CD14-positive monocyte (primary cell): ENCODE results near the gene NMNAT3. TPM values are rescaled to one million over a fixed set of nuclear protein-coding genes. Genes with fewer than 3 reads are reported as not detected.

ENCODE experiments used
- DNase-seq, 3 donors: peaks; one replicate each; pipeline ENCODE4 v3.0.0-alpha.2; 2011 to 2022
- H2AFZ ChIP-seq: 2 replicates; pipeline ENCODE4 v1.6.0; 2012; ENCODE audit warnings: mild to moderate bottlenecking, low read depth, low read length, inconsistent platforms; ENCODE audit not compliant: insufficient read depth, poor library complexity, severe bottlenecking
- H3K27ac ChIP-seq, 2 donors: 1 replicate in 1 of 2; 2 replicates in 1 of 2; pipeline ENCODE4 v1.5.1; 2012 to 2013; ENCODE audit warnings: low read length in 2 of 2, control low read depth in 1 of 2, inconsistent platforms in 1 of 2, low read depth in 1 of 2, mild to moderate bottlenecking in 1 of 2
- H3K27me3 ChIP-seq, 2 donors: one replicate each; pipeline versions ENCODE4 v1.6.0 to v1.6.1; 2011 to 2013; ENCODE audit warnings: low read length in 2 of 2; ENCODE audit not compliant: control insufficient read depth in 2 of 2, insufficient read depth in 2 of 2
- H3K36me3 ChIP-seq, 2 donors: replicated peaks in 1 of 2; 1 replicate in 1 of 2; 2 replicates in 1 of 2; pipeline versions ENCODE4 v1.5.1 to v1.6.1; 2012 to 2013; ENCODE audit warnings: low read length in 2 of 2, control low read depth in 1 of 2, inconsistent platforms in 1 of 2, mild to moderate bottlenecking in 1 of 2; ENCODE audit not compliant: insufficient read depth in 2 of 2, control insufficient read depth in 1 of 2
- H3K4me1 ChIP-seq, 2 donors: 1 replicate in 1 of 2; 2 replicates in 1 of 2; pipeline versions ENCODE4 v1.5.1 to v1.6.1; 2012 to 2013; ENCODE audit warnings: low read length in 2 of 2, control low read depth in 1 of 2, inconsistent platforms in 1 of 2, mild to moderate bottlenecking in 1 of 2, moderate library complexity in 1 of 2; ENCODE audit not compliant: insufficient read depth in 2 of 2, control insufficient read depth in 1 of 2
- H3K4me2 ChIP-seq: replicated peaks from 2 replicates; pipeline ENCODE3; 2012; ENCODE audit warnings: low read length, moderate library complexity, mild to moderate bottlenecking; ENCODE audit not compliant: poor library complexity, severe bottlenecking; ENCODE audit errors: extremely low read depth
- H3K4me3 ChIP-seq, 3 experiments: fragments of 200-600 bp in 1 of 3; sonication (generic) in 1 of 3; replicated peaks in 1 of 3; 1 replicate in 2 of 3; 2 replicates in 1 of 3; pipeline ENCODE4 v1.5.1; 2011 to 2013; ENCODE audit warnings: low read length in 3 of 3, mild to moderate bottlenecking in 3 of 3, control low read depth in 2 of 3, low read depth in 2 of 3, inconsistent platforms in 1 of 3, moderate library complexity in 1 of 3
- H3K79me2 ChIP-seq: 2 replicates; pipeline ENCODE4 v1.6.0; 2012; ENCODE audit warnings: mild to moderate bottlenecking, control low read depth, inconsistent platforms, low read length, moderate library complexity; ENCODE audit not compliant: insufficient read depth
- H3K9ac ChIP-seq: 2 replicates; pipeline ENCODE4 v1.6.0; 2017; ENCODE audit warnings: low read length, mild to moderate bottlenecking; ENCODE audit not compliant: insufficient read depth, poor library complexity, severe bottlenecking
- H3K9me3 ChIP-seq, 2 donors: replicated peaks in 1 of 2; 1 replicate in 1 of 2; 2 replicates in 1 of 2; pipeline versions ENCODE4 v1.5.1 to v1.6.1; 2012 to 2013; ENCODE audit warnings: low read length in 2 of 2, control low read depth in 1 of 2; ENCODE audit not compliant: control insufficient read depth in 1 of 2, insufficient read depth in 1 of 2
- H4K20me1 ChIP-seq: 2 replicates; pipeline ENCODE4 v1.6.0; 2012; ENCODE audit warnings: mild to moderate bottlenecking, low read length, control low read depth, moderate library complexity; ENCODE audit not compliant: insufficient read depth
- H3K27ac Mint-ChIP-seq, 7 donors: one replicate each; pipeline ENCODE4 v1.8.0; 2020; ENCODE audit warnings: mild to moderate bottlenecking in 7 of 7, mixed read lengths in 7 of 7, moderate library complexity in 6 of 7, inconsistent platforms in 2 of 7
- H3K27me3 Mint-ChIP-seq, 3 donors: one replicate each; pipeline ENCODE4 v1.8.0; 2021 to 2022; ENCODE audit warnings: low read depth in 3 of 3, mild to moderate bottlenecking in 3 of 3, mixed read lengths in 3 of 3, moderate library complexity in 3 of 3, inconsistent platforms in 1 of 3
- H3K36me3 Mint-ChIP-seq, 2 donors: one replicate each; pipeline ENCODE4 v1.8.0; 2020; ENCODE audit warnings: mixed read lengths in 2 of 2, inconsistent platforms in 1 of 2, mild to moderate bottlenecking in 1 of 2
- H3K4me1 Mint-ChIP-seq: one replicate; pipeline ENCODE4 v1.8.0; 2020; ENCODE audit warnings: mild to moderate bottlenecking, mixed read lengths
- H3K4me3 Mint-ChIP-seq, 2 donors: one replicate each; pipeline ENCODE4 v1.8.0; 2020; ENCODE audit warnings: mild to moderate bottlenecking in 2 of 2, mixed read lengths in 2 of 2, moderate library complexity in 1 of 2
- H3K9me3 Mint-ChIP-seq, 7 donors: one replicate each; pipeline ENCODE4 v1.8.0; 2020 to 2022; ENCODE audit warnings: mixed read lengths in 7 of 7, mild to moderate bottlenecking in 6 of 7, moderate library complexity in 6 of 7, inconsistent platforms in 2 of 7
- CTCF ChIP-seq: fragments of 200-600 bp; IDR thresholded peaks from one replicate; pipeline ENCODE4 v1.8.0; 2022; ENCODE audit warnings: antibody characterized with exemption, mild to moderate bottlenecking
- WGBS: methylation state at CpG from one replicate; pipeline ENCODE4 v1.1.5; 2013; ENCODE audit warnings: missing lambda C conversion rate; ENCODE audit not compliant: insufficient coverage; 5-methylcytosine and 5-hydroxymethylcytosine counted together
- intact Hi-C, 2 donors: fragments of 100-400 bp; cut with micrococcal nuclease; formaldehyde crosslinking; loops; one replicate each; pipeline versions ENCODE4 v1.15.0 to v1.15.1; 2023
- polyA plus RNA-seq, 3 donors: library from polyadenylated mRNA; depleted of rRNA in 1 of 3; unstranded in 2 of 3; stranded (reverse) in 1 of 3; fragments of 300-500 nt in 2 of 3; fragments of >200 nt in 1 of 3; fragmentation: Illumina TruSeq in 2 of 3; gene quantifications; 1 replicate in 2 of 3; 2 replicates in 1 of 3; pipeline ENCODE4 v1.2.3, GENCODE V29; 2012 to 2021

The NMNAT3 gene
- polyA plus RNA-seq, 3 donors = 1.4 to 5.7 (median 2.9) TPM

GRCh38 chr3:139670196-139670595 lies 7.6 kb downstream of the NMNAT3 start:
- H2AFZ ChIP-seq = no peak overlapping the region
- H4K20me1 ChIP-seq = no peaks in the 10 kb centered on the region
- TF ChIP-seq CTCF = no peak
- H3K9me3 ChIP-seq = no peaks in the 10 kb centered on the region
- H3K4me3 ChIP-seq = no peak overlapping the region
- Mint-ChIP-seq H3K27me3 (peaks cover 0 to 3% (median 1%) of the 10 kb centered on the region in 3 donors), H3K36me3 (peaks cover 0 to 4% of the 10 kb centered on the region in 2 donors), H3K4me1 (peaks cover 4% of the 10 kb centered on the region), H3K9me3 (peaks cover 0 to 2% (median 0%) of the 10 kb centered on the region in 7 donors), H3K27ac (no peak overlapping the region), H3K4me3 (no peak overlapping the region)
- H3K79me2 ChIP-seq = no peaks in the 10 kb centered on the region
- 100% methylated on average over 3 of the region's 4 CpGs for WGBS
- H3K4me1 ChIP-seq = no peaks in the 10 kb centered on the region
- H3K27me3 ChIP-seq = no peaks in the 10 kb centered on the region
- DNase-seq = no peak
- H3K9ac ChIP-seq = no peak overlapping the region
- intact Hi-C loops = no loop called here
- no peaks in the 10 kb centered on the region for H3K36me3 ChIP-seq
- no peak overlapping the region for H3K27ac ChIP-seq
- H3K4me2 ChIP-seq = no peak overlapping the region

- Histone ChIP-seq H2AFZ (no peak overlapping the region), H3K27me3 (no peaks in the 10 kb centered on the region), H3K4me2 (no peak overlapping the region), H3K4me1 (no peaks in the 10 kb centered on the region), H3K36me3 (no peaks in the 10 kb centered on the region), H4K20me1 (no peaks in the 10 kb centered on the region), H3K27ac (no peak overlapping the region), H3K79me2 (no peaks in the 10 kb centered on the region), H3K9me3 (no peaks in the 10 kb centered on the region), H3K4me3 (no peak overlapping the region), H3K9ac (no peak overlapping the region)
- peaks cover 9% of the 10 kb centered on the region for H3K4me1 Mint-ChIP-seq
- DNase-seq = no peak
- no peak for TF ChIP-seq CTCF
- H3K9me3 Mint-ChIP-seq = peaks cover 0 to 2% (median 0%) of the 10 kb centered on the region in 7 donors
- H3K27ac Mint-ChIP-seq = no peak overlapping the region
- intact Hi-C loops = no loop called here
- no peak overlapping the region for H3K4me3 Mint-ChIP-seq
- peaks cover 0 to 4% of the 10 kb centered on the region in 2 donors for H3K36me3 Mint-ChIP-seq
- H3K27me3 Mint-ChIP-seq = peaks cover 0 to 1% (median 1%) of the 10 kb centered on the region in 3 donors
Measured at GRCh38 chr3:139668332-139668731, 9.4 kb downstream of the NMNAT3 start.
